DMS 273 (cell line): ENCODE data around the gene TAT.
"Not testable (repeated sequence)": the region's sequence is repeated elsewhere in the genome, so short reads cannot be mapped to it uniquely, and the experiment has no call there.

Experiments
- DNase-seq: peaks from one replicate; lab custom pipeline; 2025; ENCODE audit not compliant: unreplicated experiment; lab: John Stamatoyannopoulos, UW

Gene TAT

GRCh38 chr16:71585318-71585703 is 8.4 kb upstream of the TAT start:
- no peak for DNase-seq

GRCh38 chr16:71584543-71585317 is 7.8 kb upstream of the TAT start:
- DNase-seq = no peak

- not testable (repeated sequence) for DNase-seq
These were observed 5.6 kb upstream of the TAT start for GRCh38 chr16:71582553-71582848.

- DNase-seq = no peak
These were observed 2.2 kb downstream of the TAT start for GRCh38 chr16:71574702-71575101.

- DNase-seq = no peak
These were observed 3.4 kb downstream of the TAT start for GRCh38 chr16:71573387-71574094.

- DNase-seq = no peak
These were observed 4.3 kb downstream of the TAT start for GRCh38 chr16:71572497-71573116.

GRCh38 chr16:71570144-71570543 is 6.7 kb downstream of the TAT start:
- DNase-seq = no peak

- DNase-seq = no peak
These were observed 7.3 kb downstream of the TAT start for GRCh38 chr16:71569621-71570020.

GRCh38 chr16:71568551-71568950 is 8.3 kb downstream of the TAT start:
- DNase-seq = peak; percentile 15

GRCh38 chr16:71567931-71568330 is 9.0 kb downstream of the TAT start:
- no peak for DNase-seq

GRCh38 chr16:71565812-71566700 is 10.8 kb downstream of the TAT start:
- DNase-seq = peak; percentile 31

- no peak for DNase-seq
These were observed 12.4 kb downstream of the TAT start for GRCh38 chr16:71564335-71564967.

- DNase-seq = no peak
These were observed 14.3 kb downstream of the TAT start for GRCh38 chr16:71562552-71562951.

GRCh38 chr16:71561886-71562285 is 15.0 kb downstream of the TAT start:
- not testable (repeated sequence) for DNase-seq

GRCh38 chr16:71559855-71560254 is 17.0 kb downstream of the TAT start:
- no peak for DNase-seq

GRCh38 chr16:71557954-71558582 is 18.8 kb downstream of the TAT start:
- no peak for DNase-seq

GRCh38 chr16:71557299-71557698 is 19.6 kb downstream of the TAT start:
- DNase-seq = no peak

- no peak for DNase-seq
These were observed 21.5 kb downstream of the TAT start for GRCh38 chr16:71555230-71555891.

- peak; percentile 36 for DNase-seq
These were observed 24.0 kb downstream of the TAT start for GRCh38 chr16:71552698-71553503.
